Measurements from ENCODE around the gene DNLZ.

DNA sequence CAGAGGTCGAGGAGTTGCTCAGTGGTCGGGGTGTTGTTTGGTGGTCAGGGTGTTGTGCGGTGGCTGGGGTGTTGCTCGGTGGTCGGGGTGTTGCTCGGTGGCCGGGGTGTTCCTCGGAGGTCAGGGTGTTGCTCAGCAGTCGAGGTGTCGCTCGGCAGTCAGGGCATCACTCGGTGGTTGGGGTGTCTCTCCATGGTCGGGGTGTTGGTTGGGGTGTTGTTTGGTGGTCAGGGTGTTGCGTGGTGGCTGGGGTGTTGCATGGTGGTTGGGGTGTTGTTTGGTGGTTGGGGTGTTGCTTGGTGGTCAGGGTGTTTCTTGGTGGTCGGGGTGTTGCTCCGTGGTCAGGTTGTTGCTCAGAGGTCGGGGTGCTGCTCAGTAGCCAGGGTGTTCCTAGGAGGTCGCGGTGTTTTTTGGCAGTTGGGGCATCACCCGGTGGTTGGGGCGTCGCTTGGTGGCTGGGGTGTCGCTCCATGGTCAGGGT lies 47.2 kb downstream of the DNLZ start:
- TF ChIP-seq, protein P1, sequence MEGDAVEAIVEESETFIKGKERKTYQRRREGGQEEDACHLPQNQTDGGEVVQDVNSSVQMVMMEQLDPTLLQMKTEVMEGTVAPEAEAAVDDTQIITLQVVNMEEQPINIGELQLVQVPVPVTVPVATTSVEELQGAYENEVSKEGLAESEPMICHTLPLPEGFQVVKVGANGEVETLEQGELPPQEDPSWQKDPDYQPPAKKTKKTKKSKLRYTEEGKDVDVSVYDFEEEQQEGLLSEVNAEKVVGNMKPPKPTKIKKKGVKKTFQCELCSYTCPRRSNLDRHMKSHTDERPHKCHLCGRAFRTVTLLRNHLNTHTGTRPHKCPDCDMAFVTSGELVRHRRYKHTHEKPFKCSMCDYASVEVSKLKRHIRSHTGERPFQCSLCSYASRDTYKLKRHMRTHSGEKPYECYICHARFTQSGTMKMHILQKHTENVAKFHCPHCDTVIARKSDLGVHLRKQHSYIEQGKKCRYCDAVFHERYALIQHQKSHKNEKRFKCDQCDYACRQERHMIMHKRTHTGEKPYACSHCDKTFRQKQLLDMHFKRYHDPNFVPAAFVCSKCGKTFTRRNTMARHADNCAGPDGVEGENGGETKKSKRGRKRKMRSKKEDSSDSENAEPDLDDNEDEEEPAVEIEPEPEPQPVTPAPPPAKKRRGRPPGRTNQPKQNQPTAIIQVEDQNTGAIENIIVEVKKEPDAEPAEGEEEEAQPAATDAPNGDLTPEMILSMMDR (IDR thresholded peaks at IDR 0.05; ENCODE audit: low read depth, low read length, poor library complexity, severe bottlenecking) = no peak
- no peak for TF ChIP-seq EZH2phosphoT487 (IDR thresholded peaks at IDR 0.05; ENCODE audit: borderline replicate concordance, low read length)
